SJSA1 (cell line): ENCODE data around the gene ZNF681. TPM values are rescaled to one million over a fixed set of nuclear protein-coding genes. Genes with fewer than 3 reads are reported as not detected.
"Not testable (repeated sequence)": the region's sequence is repeated elsewhere in the genome, so short reads cannot be mapped to it uniquely, and the experiment has no call there.

Experiments used
- DNase-seq, 2 experiments: peaks; one replicate each; pipeline ENCODE4 v3.0.0-alpha.2; 2015 to 2020; ENCODE audit warnings: low spot score in 2 of 2, low read depth in 1 of 2
- H3K27ac ChIP-seq: fragments of 250-450 bp; sonication (Bioruptor Pico); 2 replicates; pipeline ENCODE4 v1.5.1; 2020; ENCODE audit warnings: mild to moderate bottlenecking, moderate library complexity
- H3K27me3 ChIP-seq: fragments of 250-450 bp; sonication (Bioruptor Pico); replicated peaks from 2 replicates; pipeline ENCODE4 v1.5.1; 2020; ENCODE audit warnings: mild to moderate bottlenecking, moderate library complexity
- H3K36me3 ChIP-seq: fragments of 250-450 bp; sonication (Bioruptor Pico); 2 replicates; pipeline ENCODE4 v1.5.1; 2020; ENCODE audit warnings: mild to moderate bottlenecking
- H3K4me1 ChIP-seq: fragments of 250-450 bp; sonication (Bioruptor Pico); replicated peaks from 2 replicates; pipeline ENCODE4 v1.6.1; 2021; ENCODE audit warnings: mild to moderate bottlenecking
- H3K4me3 ChIP-seq: fragments of 250-450 bp; sonication (Bioruptor Pico); 2 replicates; pipeline ENCODE4 v1.5.1; 2020; ENCODE audit warnings: mild to moderate bottlenecking
- H3K9me3 ChIP-seq: fragments of 250-450 bp; sonication (Bioruptor Pico); replicated peaks from 2 replicates; pipeline ENCODE4 v1.5.1; 2020; ENCODE audit warnings: mild to moderate bottlenecking
- total RNA-seq: library from RNA; depleted of rRNA; stranded (reverse); fragments of >200 nt; shearing (Covaris generic); gene quantifications from 2 replicates; pipeline ENCODE4 v1.2.3, GENCODE V29; 2014

The ZNF681 gene
- total RNA-seq, 1 experiment from 2014 or later: 0.95 TPM

DNA sequence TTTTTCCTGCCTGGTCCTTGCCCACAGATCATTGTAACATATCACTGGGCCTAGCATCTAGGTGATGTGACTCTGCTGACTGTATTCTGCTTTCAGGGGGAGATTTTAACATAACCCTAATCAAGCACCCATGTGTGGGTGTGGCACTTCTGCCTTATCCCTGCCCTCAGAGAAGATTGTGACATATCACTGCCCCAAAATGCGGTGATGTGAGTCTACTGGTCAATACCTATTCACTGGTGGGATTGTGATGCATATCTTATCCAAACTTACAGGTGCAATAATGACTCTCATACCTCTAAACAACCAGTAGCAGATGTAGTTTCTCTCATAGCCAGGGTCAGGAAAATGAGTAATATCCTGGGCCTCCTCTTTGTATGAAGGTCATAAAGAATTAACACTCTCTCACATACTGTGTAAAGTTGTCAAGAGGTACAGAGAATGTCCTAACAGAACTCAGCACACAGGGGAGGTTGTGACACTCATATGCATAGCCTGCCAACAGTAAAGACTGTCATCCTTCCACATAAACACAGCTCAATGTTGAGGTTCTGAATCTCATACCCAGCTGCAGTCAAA lies 12.1 kb upstream of the ZNF681 start:
- H3K27me3 ChIP-seq: no peaks in the 10 kb centered on the region
- H3K4me1 ChIP-seq: no peaks in the 10 kb centered on the region
- H3K9me3 ChIP-seq: no peaks in the 10 kb centered on the region; the same call in none of the 2 replicates
- no peaks in the 10 kb centered on the region for H3K36me3 ChIP-seq
- no peak overlapping the region for H3K27ac ChIP-seq
- no peak overlapping the region for H3K4me3 ChIP-seq
- no peak for DNase-seq

DNA sequence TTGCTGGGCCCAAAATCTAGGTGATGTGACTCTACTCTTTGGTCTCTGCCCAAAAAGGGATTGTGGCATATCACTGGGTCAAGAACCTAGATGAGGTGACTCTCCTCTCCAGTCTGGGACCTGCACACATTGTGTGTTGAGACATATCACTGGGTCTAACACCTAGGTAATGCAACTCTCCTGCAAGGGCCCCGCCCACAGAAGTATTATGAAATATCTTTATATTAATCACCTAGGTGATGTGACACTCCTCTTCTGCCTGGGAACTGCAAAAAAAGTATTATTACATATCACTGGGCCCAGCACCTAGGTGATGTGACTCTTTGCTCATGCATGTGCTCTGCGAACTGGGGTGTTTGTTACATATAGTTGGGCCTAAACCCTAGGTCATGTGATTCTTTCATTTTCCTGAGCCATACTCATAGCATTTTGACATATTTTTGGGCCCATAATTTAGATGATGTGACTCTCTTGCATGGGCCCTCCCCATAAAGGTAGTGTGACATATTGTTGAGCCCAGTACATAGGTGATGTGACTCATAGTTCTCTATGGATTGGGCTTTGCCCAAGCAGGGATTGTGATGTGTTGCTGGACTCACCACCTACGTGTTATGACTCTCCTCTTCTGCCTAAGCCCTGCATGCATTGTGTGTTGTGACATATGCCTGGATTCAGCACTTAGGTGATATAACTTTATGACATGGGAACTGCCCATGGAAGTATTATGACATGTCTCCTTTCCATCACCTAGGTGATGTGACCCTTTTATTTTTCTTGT lies 11.2 kb upstream of the ZNF681 start:
- DNase-seq: no peak
- Histone ChIP-seq H3K4me1 (no peaks in the 10 kb centered on the region), H3K27me3 (no peaks in the 10 kb centered on the region), H3K36me3 (no peaks in the 10 kb centered on the region), H3K9me3 (no peaks in the 10 kb centered on the region; the same call in none of the 2 replicates), H3K4me3 (no peak overlapping the region), H3K27ac (no peak overlapping the region)

DNA sequence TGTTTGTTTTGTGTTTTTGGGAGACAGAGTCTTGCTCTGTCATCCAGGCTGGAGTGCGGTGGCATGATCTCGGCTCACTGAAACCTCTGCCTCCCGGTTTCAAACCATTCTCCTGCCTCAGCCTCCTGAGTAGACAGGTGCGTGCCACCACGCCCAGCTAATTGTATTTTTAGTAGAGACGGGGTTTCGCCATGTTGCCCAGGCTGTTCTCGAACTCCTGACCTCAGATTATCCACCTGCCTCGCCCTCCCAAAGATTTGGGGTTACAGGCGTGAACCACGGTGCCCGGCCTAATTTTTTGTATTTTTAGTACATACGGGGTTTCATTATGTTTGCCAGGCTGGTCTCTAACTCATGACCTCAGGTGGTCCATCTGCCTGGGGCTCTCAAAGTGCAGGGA lies 8.3 kb upstream of the ZNF681 start:
- Histone ChIP-seq H3K9me3 (peaks cover 2% of the 10 kb centered on the region), H3K36me3 (no peaks in the 10 kb centered on the region), H3K4me3 (no peak overlapping the region), H3K27me3 (no peaks in the 10 kb centered on the region), H3K4me1 (no peaks in the 10 kb centered on the region), H3K27ac (no peak overlapping the region)
- no peak for DNase-seq

DNA sequence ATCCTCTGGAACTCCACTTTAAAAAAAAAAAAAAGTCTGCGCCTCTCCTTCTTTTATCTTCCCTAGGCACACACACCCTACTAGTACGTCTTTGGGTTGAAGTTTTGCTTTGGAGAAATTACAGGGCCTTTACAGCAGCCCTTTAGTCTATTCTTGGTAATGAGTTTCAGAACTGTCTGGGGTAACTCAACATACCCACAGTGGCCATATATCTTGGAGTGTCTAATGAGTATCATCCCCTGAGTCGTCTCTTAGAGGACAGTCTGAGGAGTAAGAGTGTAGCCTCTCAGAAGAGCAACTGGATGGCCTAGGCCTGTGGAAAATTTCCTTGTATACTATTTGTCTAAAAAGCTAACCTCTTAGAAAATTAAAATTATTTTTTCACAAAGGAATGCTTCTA lies 6.1 kb upstream of the ZNF681 start:
- no peaks in the 10 kb centered on the region for H3K36me3 ChIP-seq
- DNase-seq: no peak

DNA sequence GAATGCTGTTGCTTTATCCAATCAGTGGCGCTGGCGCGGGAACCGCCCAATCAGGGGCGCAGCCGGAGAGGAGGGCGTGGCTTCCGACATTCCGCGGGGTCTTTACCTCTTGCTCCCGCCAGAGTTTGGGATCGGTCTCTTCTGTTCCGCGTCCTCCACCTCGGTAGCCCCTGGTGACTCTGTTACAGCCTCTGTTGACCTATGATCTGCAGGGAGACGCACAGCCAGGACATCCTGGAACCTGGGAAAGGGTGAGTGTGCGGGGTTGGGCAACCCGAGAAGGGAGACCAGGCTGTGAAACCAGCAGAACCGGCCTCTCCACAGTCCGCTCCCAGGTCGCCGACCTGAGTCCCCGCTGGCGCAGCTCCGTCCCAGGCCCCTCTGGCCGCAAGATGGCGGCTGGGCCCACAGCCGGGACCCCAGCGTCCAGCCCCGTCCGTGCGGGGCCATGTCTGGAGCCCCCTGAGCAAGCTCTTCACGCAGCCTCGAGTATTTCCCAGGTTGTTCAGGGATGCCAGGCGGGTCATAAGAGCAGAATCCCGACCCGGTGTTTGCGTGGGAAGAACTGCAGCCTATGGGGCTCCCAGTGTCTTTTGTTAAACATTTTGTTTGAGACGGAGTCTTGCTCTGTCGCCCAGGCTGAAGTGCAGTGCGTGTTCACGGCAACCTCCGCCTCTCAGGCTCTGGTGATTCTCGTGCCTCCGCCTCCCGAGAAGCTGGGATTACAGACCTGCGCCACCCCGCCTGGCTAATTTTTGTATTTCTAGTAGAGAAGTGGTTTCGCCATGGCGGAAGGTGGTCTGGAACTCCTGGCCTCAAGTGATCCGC lies 4.4 kb upstream of the ZNF681 start:
- DNase-seq: peak; percentile 54 to 70
- no peaks in the 10 kb centered on the region for H3K36me3 ChIP-seq
- no peak overlapping the region for H3K27ac ChIP-seq
- H3K27me3 ChIP-seq: no peaks in the 10 kb centered on the region
- H3K4me3 ChIP-seq: peak overlapping the region; percentile 45
- H3K9me3 ChIP-seq: 0 out of 2 replicates have a peak, but pooled peaks cover 2% of the 10 kb centered on the region
- H3K4me1 ChIP-seq: no peaks in the 10 kb centered on the region

More for the DNA sequence above, 6.1 kb upstream of the ZNF681 start:
- Histone ChIP-seq H3K4me1 (no peaks in the 10 kb centered on the region), H3K4me3 (no peak overlapping the region), H3K27ac (no peak overlapping the region), H3K9me3 (0 out of 2 replicates have a peak, but pooled peaks cover 2% of the 10 kb centered on the region), H3K27me3 (no peaks in the 10 kb centered on the region)

DNA sequence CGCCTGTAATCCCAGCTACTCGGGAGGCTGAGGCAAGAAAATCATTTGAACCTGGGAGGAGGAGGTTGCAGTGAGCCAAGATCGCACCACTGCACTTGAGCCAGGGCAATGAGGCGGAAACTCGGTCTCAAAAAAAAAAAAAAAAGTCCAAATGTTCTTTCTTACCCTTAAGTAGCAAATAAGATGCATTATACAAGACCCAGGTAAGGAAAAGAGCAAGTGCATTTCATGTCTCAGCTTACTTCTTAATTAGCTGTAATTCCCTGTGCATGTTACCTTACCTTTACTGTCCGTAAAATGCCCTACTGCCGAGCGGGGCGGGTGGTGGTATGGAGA lies 3.8 kb upstream of the ZNF681 start:
- no peak for DNase-seq
- H3K36me3 ChIP-seq: no peaks in the 10 kb centered on the region
- no peaks in the 10 kb centered on the region for H3K27me3 ChIP-seq
- H3K27ac ChIP-seq: no peak overlapping the region
- H3K9me3 ChIP-seq: 0 out of 2 replicates have a peak, but pooled peaks cover 2% of the 10 kb centered on the region
- H3K4me3 ChIP-seq: peak overlapping the region; percentile 45
- no peaks in the 10 kb centered on the region for H3K4me1 ChIP-seq

DNA sequence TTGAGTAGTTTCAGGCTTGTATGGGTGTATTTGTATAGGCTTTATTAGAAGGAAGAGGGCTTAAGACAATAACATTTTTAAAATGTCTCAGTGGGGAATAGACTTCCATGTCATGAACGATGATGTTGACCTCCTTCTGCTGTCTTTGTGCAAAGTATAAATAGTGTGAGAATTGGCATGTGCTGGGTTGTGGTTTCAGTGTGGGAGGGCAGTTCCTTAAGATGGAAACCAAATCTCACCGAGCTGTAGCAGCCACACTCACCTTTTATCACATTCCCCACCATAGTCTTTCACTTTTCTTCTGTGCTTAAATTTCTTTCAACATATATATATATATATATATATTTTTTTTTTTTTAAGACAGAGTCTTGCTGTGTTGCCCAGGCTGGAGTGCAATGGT lies 1.6 kb upstream of the ZNF681 start:
- not testable (repeated sequence) for DNase-seq, H3K4me3 ChIP-seq, H3K9me3 ChIP-seq, H3K4me1 ChIP-seq, H3K27ac ChIP-seq, H3K27me3 ChIP-seq, H3K36me3 ChIP-seq

DNA sequence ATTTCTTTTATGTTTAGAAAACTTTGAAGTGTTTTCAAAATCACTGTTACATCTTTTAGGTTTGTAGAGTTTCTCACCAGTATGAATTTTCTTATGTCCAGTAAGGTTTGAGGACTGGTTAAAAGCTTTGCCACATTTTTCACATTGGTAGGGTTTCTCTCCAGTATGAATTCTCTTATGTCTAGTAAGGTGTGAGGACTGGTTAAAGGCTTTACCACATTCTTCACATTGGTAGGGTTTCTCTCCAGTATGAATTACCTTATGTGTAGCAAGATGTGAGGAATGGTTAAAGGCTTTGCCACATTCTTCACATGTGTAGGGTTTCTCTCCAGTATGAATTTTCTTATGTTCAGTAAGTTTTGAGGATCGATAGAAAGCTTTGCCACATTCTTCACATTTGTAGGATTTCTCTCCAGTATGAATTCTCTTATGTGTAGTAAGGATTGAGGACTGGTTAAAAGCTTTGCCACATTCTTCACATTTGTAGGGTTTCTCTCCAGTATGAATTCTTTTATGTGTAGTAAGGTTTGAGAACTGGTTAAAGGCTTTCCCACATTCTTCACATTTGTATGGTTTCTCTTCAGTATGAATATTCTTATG lies 15.0 kb downstream of the ZNF681 start:
- H3K27me3 ChIP-seq, H3K27ac ChIP-seq, H3K9me3 ChIP-seq, H3K36me3 ChIP-seq, DNase-seq, H3K4me1 ChIP-seq, H3K4me3 ChIP-seq: not testable (repeated sequence)

DNA sequence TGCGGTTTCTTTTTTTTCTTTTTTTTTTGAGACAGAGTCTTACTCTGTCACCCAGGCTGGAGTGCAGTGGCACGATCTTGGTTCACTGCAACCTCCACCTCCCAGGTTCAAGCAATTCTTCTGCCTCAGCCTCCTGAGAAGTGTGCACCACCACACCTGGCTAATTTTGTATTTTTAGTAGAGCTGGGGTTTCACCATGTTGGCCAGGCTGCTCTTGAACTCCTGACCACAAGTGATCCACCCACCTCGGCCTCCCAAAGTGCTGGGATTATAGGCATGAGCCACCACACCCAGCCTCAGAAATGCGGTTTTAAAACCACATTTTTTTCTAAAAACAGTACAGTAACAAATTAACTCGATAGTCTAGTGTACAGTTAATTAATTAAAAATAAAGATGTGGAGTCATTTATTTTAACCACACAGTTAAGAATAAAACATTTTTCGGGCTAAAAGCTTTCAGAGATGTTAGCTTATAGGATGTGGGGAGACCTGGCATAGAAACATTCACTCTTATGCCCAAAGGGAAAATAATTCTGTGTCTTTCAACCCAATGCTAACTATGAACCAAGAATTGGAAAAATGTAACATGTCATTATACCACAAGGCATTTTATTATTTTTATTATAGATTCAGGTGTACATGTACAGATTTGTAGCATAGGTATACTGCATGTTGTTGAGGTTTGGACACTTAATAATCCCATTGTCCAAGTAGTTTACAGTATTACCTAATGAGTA lies 27.8 kb downstream of the ZNF681 start:
- DNase-seq, H3K36me3 ChIP-seq, H3K4me1 ChIP-seq, H3K9me3 ChIP-seq, H3K27me3 ChIP-seq, H3K4me3 ChIP-seq, H3K27ac ChIP-seq: not testable (repeated sequence)

DNA sequence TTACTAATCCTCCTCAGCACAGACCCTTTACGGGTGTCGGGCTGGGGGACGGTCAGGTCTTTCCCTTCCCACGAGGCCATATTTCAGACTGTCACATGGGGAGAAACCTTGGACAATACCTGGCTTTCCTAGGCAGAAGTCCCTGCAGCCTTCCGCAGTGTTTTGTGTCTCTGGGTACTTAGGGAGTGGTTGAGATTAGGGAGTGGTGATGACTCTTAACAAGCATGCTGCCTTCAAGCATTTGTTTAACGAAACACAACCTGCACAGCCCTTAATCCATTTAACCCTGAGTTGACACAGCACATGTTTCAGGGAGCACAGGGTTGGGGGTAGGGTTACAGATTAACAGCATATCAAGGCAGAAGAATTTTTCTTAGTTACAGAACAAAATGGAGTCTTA lies 34.5 kb downstream of the ZNF681 start:
- not testable (repeated sequence) for H3K4me3 ChIP-seq, H3K36me3 ChIP-seq, H3K4me1 ChIP-seq, DNase-seq, H3K27me3 ChIP-seq, H3K27ac ChIP-seq, H3K9me3 ChIP-seq

DNA sequence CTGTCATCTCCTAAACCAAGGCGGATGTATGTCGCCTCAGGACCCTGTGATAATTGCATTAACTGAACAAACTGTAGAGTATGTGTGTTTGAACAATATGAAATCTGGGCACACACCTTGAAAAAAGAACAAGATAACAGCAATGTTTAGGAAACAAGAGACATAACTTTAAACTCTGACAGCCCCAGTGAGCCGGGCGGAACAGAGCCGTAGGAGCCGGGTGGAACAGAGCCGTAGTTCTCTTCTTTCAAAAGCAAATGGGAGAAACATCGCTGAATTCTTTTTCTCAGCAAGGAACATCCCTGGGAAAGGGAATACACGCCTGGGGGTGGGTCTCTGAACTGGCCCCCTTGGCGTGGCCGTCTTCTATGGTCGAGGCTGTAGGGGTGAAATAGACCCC lies 39.9 kb downstream of the ZNF681 start:
- H3K36me3 ChIP-seq: no peaks in the 10 kb centered on the region
- no peak for DNase-seq
- no peak overlapping the region for H3K27ac ChIP-seq
- no peaks in the 10 kb centered on the region for H3K4me1 ChIP-seq
- H3K27me3 ChIP-seq: no peaks in the 10 kb centered on the region
- H3K9me3 ChIP-seq: peaks cover 3% of the 10 kb centered on the region; the same call in 1 of the 2 replicates
- H3K4me3 ChIP-seq: no peak overlapping the region

DNA sequence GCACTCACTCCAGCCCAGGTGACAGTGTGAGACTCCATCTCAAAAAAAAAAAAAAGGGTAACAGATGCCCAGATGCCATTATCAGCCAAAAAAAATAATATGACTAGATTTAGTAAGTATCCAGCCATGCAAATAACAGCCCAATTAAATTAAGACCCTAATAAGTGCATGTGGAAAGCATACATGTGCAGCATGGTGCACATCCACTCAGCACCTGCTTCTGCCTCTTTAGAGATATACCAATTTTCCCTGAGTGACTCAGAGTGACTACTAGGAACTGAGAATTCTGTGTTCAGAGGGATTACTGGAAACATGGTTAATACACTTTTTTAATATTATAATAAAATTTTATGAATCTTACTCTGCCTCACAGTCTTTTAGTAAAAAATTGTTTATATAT lies 41.9 kb downstream of the ZNF681 start:
- DNase-seq: no peak
- H3K4me1 ChIP-seq: no peaks in the 10 kb centered on the region
- H3K9me3 ChIP-seq: 0 out of 2 replicates have a peak, but pooled peaks cover 3% of the 10 kb centered on the region
- no peaks in the 10 kb centered on the region for H3K27me3 ChIP-seq
- no peaks in the 10 kb centered on the region for H3K36me3 ChIP-seq
- H3K27ac ChIP-seq: no peak overlapping the region
- H3K4me3 ChIP-seq: no peak overlapping the region

DNA sequence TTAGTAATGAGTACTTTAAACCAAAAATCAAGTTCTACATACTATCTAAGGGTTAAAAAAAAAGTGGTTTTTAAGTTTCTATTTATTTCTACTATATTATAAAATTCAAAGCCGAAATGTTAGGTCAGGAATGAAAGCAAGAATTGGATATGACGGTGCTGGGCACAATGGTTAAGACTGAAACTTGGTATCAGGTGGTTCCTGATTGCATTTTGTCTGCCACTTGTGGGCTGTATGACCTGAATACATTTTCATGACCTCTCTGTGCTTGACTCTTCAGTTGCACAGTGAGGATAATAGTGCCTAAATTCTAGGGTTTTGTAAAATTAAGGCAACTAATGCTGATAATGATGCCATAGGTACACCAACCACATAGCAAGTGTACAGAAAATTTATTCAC lies 49.3 kb downstream of the ZNF681 start:
- H3K4me3 ChIP-seq: no peak overlapping the region
- no peaks in the 10 kb centered on the region for H3K36me3 ChIP-seq
- H3K9me3 ChIP-seq: no peaks in the 10 kb centered on the region
- no peaks in the 10 kb centered on the region for H3K4me1 ChIP-seq
- no peak overlapping the region for H3K27ac ChIP-seq
- DNase-seq: no peak
- no peaks in the 10 kb centered on the region for H3K27me3 ChIP-seq
